SIG-M5 (cell line): ENCODE results near the gene NCKAP5.

ENCODE experiments used
- DNase-seq: peaks from one replicate; lab custom pipeline; 2025; lab: John Stamatoyannopoulos, UW

Gene NCKAP5

DNA sequence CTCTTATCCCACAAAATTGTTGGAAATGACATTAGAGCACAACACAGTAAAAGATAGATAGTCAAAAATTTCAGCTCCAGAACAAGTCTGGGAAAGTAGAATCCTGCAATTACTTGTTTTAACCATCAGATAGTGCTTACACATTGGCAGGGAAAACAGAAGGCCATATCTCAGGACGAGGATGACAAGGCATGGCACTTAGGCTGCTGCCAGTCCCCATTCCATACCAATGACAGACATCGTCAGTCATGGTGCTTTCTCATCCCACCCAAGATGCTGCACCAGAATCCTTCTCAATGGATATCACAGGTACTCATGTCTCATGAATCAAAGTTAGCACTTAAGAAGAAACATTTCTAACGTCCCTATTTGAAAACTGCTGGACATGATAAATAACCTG lies 187.3 kb downstream of the NCKAP5 start:
- DNase-seq: no peak

GRCh38 chr2:133378928-133379549 lies 189.2 kb downstream of the NCKAP5 start:
- DNase-seq: no peak

DNA sequence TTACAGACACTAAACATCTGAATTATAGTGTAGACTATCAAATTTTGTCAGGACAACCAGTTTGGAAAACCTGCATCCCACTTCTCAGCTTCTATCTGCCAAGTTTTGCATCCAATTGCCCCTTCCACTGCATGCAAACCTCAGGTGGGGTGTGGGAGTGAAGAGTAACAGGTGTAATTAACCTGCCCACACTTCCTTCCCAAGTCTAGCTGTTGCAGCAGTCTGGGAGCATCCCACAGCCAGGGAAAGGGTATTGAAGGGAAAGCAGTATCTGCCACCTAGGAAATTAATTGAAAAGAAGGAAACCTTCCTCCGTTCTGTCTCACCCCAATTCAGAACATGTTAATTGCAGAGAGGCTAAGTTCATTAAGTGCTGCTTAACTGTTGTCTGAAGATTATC lies 189.9 kb downstream of the NCKAP5 start:
- DNase-seq: no peak

- no peak for DNase-seq
These were observed 190.7 kb downstream of the NCKAP5 start for GRCh38 chr2:133377599-133377998.

GRCh38 chr2:133377021-133377481 lies 191.2 kb downstream of the NCKAP5 start:
- DNase-seq: no peak

GRCh38 chr2:133374781-133375180 lies 193.5 kb downstream of the NCKAP5 start:
- DNase-seq: no peak

- no peak for DNase-seq
These were observed 197.0 kb downstream of the NCKAP5 start for GRCh38 chr2:133371286-133371685.

GRCh38 chr2:133369901-133370658 lies 198.2 kb downstream of the NCKAP5 start:
- no peak for DNase-seq

- no peak for DNase-seq
These were observed 203.1 kb downstream of the NCKAP5 start for GRCh38 chr2:133365117-133365516.

- no peak for DNase-seq
These were observed 203.6 kb downstream of the NCKAP5 start for GRCh38 chr2:133364636-133365035.

DNA sequence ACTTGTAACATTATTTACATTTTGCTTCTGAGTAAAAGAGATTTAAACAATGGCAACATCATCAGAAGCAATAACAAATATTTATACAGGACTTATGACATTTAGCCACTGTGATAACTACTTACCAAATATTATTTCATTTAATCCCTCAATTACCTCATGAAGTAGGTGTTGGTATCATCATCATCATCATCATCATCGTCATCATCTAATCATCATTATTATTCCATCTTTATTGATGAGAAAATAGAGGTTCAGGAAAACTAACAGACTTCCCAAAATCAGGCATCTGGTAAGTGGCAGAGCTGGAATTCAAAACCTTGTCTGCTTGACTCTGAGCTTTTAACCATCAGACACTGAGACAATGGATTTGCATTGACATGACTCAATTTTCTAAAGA lies 204.4 kb downstream of the NCKAP5 start:
- no peak for DNase-seq

- DNase-seq: no peak
These were observed 206.2 kb downstream of the NCKAP5 start for GRCh38 chr2:133362061-133362476.

GRCh38 chr2:133360882-133361281 lies 207.4 kb downstream of the NCKAP5 start:
- DNase-seq: no peak

DNA sequence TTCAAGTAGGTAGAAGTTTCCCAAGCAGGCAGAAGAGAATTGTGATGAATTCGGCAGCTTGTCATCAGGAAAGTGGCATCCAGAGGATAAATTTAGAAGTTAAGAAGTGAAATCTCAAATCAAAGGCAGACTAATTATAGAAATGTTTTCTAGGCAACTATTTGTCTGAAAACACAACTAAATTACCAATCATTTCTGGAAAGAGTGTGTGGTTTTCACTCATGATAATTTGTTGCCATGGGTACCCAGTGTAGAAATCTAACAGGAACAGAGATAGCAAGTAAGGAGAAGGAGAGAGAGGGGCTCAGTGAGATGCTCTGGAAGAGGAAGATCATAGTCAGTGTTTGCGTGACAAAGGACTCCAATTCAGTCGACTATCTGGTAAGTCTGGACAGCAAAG lies 208.1 kb downstream of the NCKAP5 start:
- DNase-seq: no peak

DNA sequence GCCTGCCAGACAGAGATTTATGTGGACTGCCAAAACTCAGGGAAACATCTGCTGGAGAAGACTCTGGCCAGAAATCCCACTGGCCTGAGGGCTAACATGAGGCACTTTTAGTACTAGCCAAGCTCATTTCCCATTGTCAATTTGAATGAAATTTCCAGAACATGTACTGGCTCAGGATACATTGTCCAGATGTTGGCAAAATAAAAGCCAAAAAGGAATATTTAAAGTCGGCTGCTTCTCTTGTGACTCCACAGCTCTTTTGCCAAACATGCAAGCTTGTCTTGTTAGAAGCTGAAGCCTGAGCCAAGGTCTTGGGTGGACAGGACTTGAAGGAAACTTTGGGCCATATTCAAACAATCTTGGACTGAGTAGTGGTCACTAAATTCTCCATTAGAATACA lies 215.5 kb downstream of the NCKAP5 start:
- DNase-seq: no peak

- DNase-seq: no peak
These were observed 221.6 kb downstream of the NCKAP5 start for GRCh38 chr2:133346654-133347053.

DNA sequence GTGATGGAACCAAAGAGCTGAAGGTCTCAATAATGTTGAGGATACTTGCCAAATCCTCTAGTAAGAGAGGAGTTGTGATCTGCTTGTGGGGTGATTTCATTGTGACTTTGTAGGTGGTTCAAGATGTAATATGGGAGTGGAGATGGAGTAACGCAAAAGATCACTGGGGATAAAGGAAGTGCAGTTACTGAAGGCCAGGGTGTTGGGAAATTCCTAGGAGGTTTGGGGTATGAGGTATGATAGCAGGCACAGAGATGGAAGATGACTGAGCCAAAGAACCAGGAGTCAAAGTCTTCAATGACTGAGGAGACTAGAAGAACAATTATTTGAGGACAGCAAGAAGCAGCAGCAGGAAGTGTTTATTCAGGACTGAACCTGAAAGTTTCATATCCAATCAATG lies 222.6 kb downstream of the NCKAP5 start:
- DNase-seq: no peak

DNA sequence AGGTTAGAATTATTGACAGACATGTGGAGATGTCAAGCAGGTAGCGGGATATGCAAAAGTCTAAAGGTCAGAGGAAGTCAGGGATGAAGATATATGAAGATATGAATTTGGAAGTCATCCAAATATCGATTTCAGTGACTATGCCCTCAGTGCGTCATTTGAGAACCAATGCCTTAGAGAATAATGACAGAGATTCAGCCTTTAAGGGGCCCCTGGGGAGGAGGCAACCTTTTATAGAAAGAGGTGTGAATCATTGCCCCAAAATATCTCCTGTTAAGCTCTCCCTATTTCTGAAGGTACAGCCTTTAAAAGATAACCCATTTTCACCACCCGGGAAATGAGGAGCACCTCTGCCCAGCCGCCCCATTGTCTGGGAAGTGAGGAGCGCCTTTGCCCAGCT lies 223.4 kb downstream of the NCKAP5 start:
- no peak for DNase-seq

GRCh38 chr2:133343018-133343352 lies 225.3 kb downstream of the NCKAP5 start:
- DNase-seq: no peak

- no peak for DNase-seq
These were observed 225.8 kb downstream of the NCKAP5 start for GRCh38 chr2:133342286-133343017.

DNA sequence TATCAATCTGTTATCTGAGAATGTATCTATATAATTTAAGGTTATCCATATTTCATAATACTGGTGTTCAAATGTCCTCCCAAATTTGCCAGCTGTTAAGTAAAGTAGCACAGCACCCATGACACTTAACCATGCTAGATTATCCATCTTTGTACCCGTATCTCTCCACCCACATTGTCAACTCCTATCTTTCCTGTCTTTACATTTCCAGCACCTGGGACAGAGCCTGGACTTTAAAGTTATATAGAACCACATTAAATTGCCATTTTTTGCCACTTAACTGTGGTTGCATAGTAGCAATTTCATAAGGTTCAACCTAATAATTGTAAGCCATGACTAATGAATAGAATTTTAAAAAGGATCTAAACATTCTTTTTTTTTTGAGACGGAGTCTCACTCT lies 226.7 kb downstream of the NCKAP5 start:
- DNase-seq: no peak

- DNase-seq: no peak
These were observed 230.0 kb downstream of the NCKAP5 start for GRCh38 chr2:133338224-133338623.

GRCh38 chr2:133334923-133335322 lies 233.3 kb downstream of the NCKAP5 start:
- no peak for DNase-seq
